Measurements from ENCODE around the gene FBXL19. TPM values are rescaled to one million over a fixed set of nuclear protein-coding genes. Genes with fewer than 3 reads are reported as not detected.
"Not testable (repeated sequence)": the region's sequence is repeated elsewhere in the genome, so short reads cannot be mapped to it uniquely, and the experiment has no call there.

Gene FBXL19
- total RNA-seq, 1 donor from 2014 or later, result 26.6 TPM

DNA sequence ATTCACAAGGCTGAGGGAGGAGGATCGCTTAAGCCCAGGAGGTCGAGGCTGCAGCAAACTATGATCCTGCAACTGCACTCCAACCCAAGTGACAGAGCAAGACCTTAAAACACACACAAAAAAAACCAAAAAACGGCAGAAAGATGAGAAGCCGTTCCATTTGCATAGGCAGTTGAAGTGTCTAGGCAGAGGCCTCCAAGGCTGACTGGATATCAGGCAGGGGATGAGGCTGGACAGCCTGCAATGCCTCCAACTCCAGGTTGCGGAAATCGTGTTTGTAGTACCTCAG lies 2.0 kb upstream of the FBXL19 start:
- intact Hi-C loops (cut with micrococcal nuclease), result loop anchor here (5.0 kb wide), 2 partner anchors 144 to 349 kb away; partner anchors contain the start of gene ZNF688

- intact Hi-C loops (cut with micrococcal nuclease), result loop anchor here (1.0 to 5.0 kb wide), 16 partner anchors 20 to 551 kb away; partner anchors contain the start of genes ARMC5, CFAP119, ORAI3 and PHKG2
Observed at GRCh38 chr16:30921748-30922419, 1.5 kb upstream of the FBXL19 start.

GRCh38 chr16:30922420-30922959 lies 882 bp upstream of the FBXL19 start:
- intact Hi-C loops (cut with micrococcal nuclease), result loop anchor here (1.0 to 5.0 kb wide), 16 partner anchors 20 to 552 kb away; partner anchors contain the start of genes ARMC5, CFAP119, ORAI3 and PHKG2

- intact Hi-C loops (cut with micrococcal nuclease), result loop anchor here (1.0 to 5.0 kb wide), 18 partner anchors 21 to 552 kb away; partner anchors contain the start of genes ARMC5, CFAP119, FBRS and ORAI3
Observed at GRCh38 chr16:30922960-30923535, 324 bp upstream of the FBXL19 start.

GRCh38 chr16:30924076-30924912 lies 922 bp downstream of the FBXL19 start:
- intact Hi-C loops (cut with micrococcal nuclease), result loop anchor here (5.0 kb wide), 2 partner anchors 147 to 352 kb away; partner anchors contain the start of gene ZNF688

GRCh38 chr16:30924913-30925631 lies 1.7 kb downstream of the FBXL19 start:
- intact Hi-C loops (cut with micrococcal nuclease), result loop anchor here (5.0 kb wide), 2 partner anchors 148 to 353 kb away; partner anchors contain the start of gene ZNF688

- intact Hi-C loops (cut with micrococcal nuclease), result no loop called here
Observed at GRCh38 chr16:30925632-30925987, 2.2 kb downstream of the FBXL19 start.

- intact Hi-C loops (cut with micrococcal nuclease), result no loop called here
Observed at GRCh38 chr16:30925995-30926811, 2.8 kb downstream of the FBXL19 start.

GRCh38 chr16:30926937-30927788 lies 3.8 kb downstream of the FBXL19 start:
- intact Hi-C loops (cut with micrococcal nuclease), result no loop called here

- intact Hi-C loops (cut with micrococcal nuclease), result no loop called here
Observed at GRCh38 chr16:30927789-30928378, 4.5 kb downstream of the FBXL19 start.

DNA sequence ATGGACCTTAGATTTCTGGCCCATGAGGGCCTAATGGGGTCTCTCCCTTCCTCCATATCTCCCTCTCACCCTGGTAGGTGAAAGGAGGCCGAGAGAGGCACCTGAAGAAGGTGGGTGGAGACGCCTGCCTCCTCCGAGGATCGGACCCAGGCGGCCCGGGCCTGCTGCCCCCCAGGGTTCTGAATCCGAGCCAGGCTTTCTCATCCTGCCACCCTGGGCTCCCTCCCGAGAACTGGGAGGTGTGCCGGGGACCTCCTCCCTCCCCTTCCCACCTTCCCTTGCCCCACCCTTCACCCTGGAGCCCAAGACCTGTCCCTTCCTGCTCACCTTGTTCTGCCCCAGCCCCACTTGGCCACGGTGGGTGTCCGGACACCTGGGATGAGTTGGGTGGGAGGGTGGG lies 5.0 kb downstream of the FBXL19 start:
- intact Hi-C loops (cut with micrococcal nuclease), result no loop called here

- intact Hi-C loops (cut with micrococcal nuclease), result no loop called here
Observed at GRCh38 chr16:30929167-30929566, 5.8 kb downstream of the FBXL19 start.

- intact Hi-C loops (cut with micrococcal nuclease), result no loop called here
Observed at GRCh38 chr16:30930160-30930571, 6.8 kb downstream of the FBXL19 start.

GRCh38 chr16:30931068-30931650 lies 7.8 kb downstream of the FBXL19 start:
- intact Hi-C loops (cut with micrococcal nuclease), result no loop called here

GRCh38 chr16:30934827-30935557 lies 11.6 kb downstream of the FBXL19 start:
- intact Hi-C loops (cut with micrococcal nuclease), result no loop called here

GRCh38 chr16:30937692-30938091 lies 14.3 kb downstream of the FBXL19 start:
- intact Hi-C loops (cut with micrococcal nuclease), result no loop called here

DNA sequence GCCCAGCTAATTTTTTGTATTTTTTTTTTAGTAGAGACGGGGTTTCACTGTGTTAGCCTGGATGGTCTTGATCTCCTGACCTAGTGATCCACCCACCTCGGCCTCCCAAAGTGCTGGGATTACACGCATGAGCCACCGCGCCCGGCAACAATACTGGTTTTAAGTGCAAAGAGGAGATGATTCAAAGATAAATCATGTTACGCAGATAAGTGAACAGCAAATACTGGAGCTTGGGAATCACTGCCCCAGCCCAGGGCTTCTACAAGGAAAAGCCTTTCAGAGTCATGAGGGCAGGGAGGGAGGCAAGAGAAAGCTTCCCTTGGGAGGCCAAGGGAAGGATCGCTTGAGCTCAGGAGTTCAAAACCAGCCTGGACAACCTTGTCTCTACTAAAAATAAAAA lies 16.2 kb downstream of the FBXL19 start:
- intact Hi-C loops (cut with micrococcal nuclease), result not testable (repeated sequence)

Data from T-helper 2 cell treated with Interferon-gamma antibody and Interleukin-4, amounts not matched to agents 100 ng/mL and 5 ng/mL, for 36 hours (primary cell).